GM12865 (cell line): ENCODE measurements around the gene PCBP3.

Experiments used
- DNase-seq: peaks from one replicate; pipeline ENCODE4 v3.0.0; 2010; ENCODE audit warnings: low read depth
- H3K4me3 ChIP-seq: 2 replicates; pipeline ENCODE4 v1.5.1; 2011; ENCODE audit warnings: mild to moderate bottlenecking, low read depth, low read length, control low read depth
- TF ChIP-seq, protein P1 (sequence below): IDR thresholded peaks from 2 replicates; pipeline ENCODE4 v1.5.1; 2011; ENCODE audit warnings: low read length, control low read depth, low read depth, inconsistent platforms; ENCODE audit not compliant: insufficient read depth; ENCODE audit errors: missing control alignments

Gene PCBP3

DNA sequence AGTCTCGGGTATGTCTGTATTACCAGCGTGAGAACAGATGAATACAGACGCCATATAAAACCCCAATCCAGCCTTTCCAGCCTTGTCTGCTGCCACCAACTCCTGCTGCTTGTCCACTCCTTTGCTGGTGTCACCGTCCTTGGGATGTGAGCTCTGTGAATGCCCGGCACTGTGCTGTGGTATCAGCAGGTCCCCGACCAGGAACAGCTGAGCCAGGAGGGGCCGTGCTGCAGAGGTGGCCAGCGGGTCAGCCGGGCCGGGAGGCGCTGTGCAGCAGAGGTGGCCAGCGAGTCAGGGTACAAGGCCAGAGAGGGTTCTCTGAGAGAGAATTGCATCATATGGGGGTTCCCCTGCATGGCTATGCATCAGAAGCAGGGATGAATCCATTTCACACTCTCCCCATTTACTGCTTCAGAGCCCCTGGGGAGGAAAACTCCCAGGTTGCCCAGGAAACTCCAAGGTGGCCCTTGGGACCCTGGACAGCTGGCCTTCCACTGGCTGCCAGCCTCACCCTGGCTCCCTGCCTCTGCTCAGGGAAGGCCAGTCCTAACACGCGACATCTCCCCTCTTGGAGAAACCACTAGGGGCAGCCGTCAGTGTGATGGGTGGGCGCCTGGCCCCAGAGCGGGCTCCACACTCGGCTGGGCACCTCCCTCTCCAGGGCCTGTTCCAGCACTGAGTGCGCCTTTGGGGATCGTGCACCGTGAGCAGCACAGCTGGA, 215.7 kb downstream of the PCBP3 start:
- H3K4me3 ChIP-seq: no peak overlapping the region
- no peak for DNase-seq
- TF ChIP-seq, protein P1, sequence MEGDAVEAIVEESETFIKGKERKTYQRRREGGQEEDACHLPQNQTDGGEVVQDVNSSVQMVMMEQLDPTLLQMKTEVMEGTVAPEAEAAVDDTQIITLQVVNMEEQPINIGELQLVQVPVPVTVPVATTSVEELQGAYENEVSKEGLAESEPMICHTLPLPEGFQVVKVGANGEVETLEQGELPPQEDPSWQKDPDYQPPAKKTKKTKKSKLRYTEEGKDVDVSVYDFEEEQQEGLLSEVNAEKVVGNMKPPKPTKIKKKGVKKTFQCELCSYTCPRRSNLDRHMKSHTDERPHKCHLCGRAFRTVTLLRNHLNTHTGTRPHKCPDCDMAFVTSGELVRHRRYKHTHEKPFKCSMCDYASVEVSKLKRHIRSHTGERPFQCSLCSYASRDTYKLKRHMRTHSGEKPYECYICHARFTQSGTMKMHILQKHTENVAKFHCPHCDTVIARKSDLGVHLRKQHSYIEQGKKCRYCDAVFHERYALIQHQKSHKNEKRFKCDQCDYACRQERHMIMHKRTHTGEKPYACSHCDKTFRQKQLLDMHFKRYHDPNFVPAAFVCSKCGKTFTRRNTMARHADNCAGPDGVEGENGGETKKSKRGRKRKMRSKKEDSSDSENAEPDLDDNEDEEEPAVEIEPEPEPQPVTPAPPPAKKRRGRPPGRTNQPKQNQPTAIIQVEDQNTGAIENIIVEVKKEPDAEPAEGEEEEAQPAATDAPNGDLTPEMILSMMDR: no peak

DNA sequence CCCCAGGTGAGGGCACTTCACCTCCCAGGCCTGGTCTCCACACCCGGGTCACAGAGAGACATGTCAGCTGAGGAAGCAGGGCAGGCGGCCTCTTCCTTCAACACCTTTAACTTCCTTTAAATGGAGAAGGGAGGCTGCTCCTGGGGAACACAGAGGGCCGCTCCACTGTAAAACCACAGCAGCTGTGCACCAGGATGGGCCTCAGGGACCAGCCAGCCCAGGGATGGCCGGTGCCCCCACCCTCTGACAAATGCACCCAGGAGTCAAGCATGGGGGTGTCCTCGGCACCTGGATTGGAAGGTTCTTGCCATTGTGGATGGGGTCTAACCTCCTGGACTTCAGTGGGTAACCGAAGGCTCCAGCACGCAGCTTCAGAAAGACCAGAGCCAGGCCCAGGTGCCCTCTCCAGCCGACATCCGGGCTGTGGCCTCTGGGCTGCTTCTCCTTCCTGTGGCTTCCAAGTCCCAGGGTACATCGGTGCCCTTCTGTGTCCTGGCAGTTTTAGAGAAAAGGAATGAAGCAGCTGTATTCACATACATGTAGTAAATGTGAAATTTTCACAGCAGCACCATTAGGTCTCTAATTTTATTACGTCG, 216.3 kb downstream of the PCBP3 start:
- no peak for DNase-seq
- TF ChIP-seq, protein P1: no peak
- no peak overlapping the region for H3K4me3 ChIP-seq

DNA sequence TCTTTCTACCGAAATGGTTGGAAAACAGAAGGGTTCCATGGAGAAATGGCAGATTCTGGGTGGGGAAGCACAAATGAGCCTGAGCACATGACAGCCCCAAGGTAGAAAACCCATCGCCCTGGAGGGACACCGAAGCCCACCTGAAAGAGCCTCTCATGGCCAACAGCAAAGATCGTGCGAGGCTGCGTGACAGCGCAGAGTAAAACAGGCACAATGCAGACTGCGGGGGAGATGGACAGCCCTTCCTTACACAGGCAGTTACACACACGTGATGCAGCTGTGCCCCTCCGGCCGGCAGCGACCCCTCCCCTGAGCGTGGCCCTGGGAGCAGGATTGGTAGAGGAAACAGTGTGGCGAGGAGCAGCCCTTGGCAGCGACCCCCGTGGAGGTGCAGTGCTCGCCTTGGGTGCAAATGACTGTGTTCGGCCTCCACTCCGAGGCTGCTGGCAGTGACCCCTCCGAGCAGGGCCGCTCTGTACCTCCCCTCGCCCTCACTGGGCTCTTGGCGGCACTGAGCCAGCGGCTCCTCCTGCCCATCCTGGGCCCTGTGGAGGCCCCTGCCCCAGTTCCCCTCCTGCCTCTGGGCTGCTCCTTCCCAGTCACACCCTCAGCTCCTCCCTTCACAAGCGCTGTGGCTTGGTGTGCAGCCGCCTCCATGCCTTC, 217.1 kb downstream of the PCBP3 start:
- H3K4me3 ChIP-seq: no peak overlapping the region
- DNase-seq: no peak
- TF ChIP-seq, protein P1: no peak

DNA sequence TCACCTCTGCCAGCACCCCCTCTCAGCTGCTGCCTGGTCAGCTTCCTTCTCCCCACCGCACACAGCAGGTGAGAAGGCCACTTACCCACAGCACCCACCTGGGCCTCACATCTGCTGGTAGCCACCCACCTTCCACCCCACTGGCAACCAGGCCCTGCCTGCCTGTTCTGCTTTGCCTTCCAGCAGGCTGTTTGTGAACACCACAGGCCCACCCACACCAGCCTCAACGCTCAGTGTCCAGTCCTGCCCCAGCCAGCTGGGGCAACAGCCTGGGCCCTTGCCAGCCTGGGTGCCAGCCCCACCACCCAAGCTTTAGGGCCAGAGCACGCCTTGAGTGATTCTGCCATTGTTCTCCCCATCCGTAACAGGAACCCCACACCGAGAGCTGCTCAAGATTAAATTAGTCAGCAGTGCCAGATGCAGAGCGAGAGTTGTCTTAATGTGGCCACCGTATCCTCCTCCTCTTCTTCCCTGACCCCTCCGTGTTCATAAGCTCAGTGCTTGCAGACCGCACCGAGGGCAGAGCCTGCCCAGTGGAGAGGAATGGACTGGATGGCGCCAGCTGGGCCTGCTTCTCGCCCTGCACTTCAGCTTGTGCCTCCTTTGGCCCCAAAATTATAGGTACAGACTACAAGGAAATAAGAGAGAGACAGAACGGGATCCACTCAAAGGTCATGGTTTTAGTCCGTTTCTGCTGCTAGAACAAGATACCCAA, 217.8 kb downstream of the PCBP3 start:
- no peak for DNase-seq
- no peak overlapping the region for H3K4me3 ChIP-seq
- TF ChIP-seq, protein P1: no peak

DNA sequence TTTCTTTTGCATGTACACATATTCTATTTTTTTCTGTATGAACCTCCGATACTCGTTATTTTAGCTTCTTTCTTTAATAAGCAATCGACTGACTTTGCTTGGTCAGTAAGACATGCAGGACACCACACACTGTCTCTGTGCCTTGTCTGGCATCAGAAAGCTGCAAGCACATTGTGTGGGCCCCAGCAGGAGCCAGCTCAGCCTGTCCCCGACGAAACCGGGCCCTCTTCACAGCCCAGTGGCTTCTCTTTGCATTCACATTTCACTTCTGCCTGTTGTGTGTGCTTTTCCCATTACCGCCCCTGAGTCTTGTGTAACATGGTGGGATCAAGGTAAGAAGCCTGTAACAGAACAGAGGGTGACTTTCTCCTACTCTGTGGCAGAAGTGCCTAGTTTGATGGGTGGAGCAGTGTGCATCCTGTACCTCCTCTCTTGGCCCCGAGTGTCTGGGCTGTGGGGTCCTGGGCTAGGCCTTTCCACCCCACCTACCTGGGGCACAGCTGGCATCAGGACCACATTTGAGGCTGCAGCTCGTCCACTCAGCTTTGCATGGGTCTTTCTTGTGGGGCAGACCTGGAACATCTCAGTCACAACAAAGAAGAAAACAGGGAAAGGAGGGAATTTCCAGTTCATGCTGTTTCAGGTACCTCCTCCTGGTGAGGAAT, 219.2 kb downstream of the PCBP3 start:
- DNase-seq: peak; percentile 45
- TF ChIP-seq, protein P1: no peak
- H3K4me3 ChIP-seq: no peak overlapping the region

DNA sequence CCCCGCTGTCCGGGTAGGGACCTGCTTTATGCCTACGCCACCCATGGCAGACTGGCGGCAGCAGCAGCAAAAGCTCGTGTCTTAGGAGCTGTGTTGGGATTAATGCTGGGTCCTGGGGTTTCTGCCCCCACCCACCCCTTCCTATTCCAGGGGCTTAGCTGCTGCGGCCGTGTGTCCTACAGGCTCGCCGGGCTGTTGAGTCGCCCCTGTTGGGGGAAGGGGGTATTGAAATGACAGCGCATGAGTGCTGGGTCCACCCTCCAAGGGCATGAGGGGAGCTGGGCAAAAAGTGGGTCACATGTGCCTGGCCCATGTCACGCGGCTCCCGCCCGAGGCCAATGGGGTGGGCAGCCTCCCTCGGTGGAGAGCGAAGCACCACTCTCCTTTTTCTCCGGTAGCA, 219.7 kb downstream of the PCBP3 start:
- no peak for DNase-seq
- TF ChIP-seq, protein P1: no peak

More for the DNA sequence above, 219.7 kb downstream of the PCBP3 start:
- no peak overlapping the region for H3K4me3 ChIP-seq
